OCI-LY7 (cell line): Measurements from ENCODE around the gene ANKRD13B.

Experiments
- CTCF ChIP-seq: fragments of 200-600 bp; sonication (generic); conservative IDR thresholded peaks from 2 replicates; pipeline ENCODE4 v1.5.1; 2014; ENCODE audit warnings: mild to moderate bottlenecking, antibody characterized with exemption, low read length, moderate library complexity, mixed read lengths
- EZH2phosphoT487 ChIP-seq: fragments of 200-600 bp; sonication (generic); IDR thresholded peaks from 2 replicates; pipeline ENCODE4 v1.6.1; 2018; ENCODE audit warnings: low read depth, borderline replicate concordance, mild to moderate bottlenecking, mixed run types, antibody characterized with exemption, low read length, moderate library complexity, mixed read lengths

- TF ChIP-seq CTCF (no peak), EZH2phosphoT487 (no peak)
Measured at GRCh38 chr17:29571486-29571882, 21.4 kb upstream of the ANKRD13B start.
